ENCODE data around the gene KIF3B.

Gene KIF3B

DNA sequence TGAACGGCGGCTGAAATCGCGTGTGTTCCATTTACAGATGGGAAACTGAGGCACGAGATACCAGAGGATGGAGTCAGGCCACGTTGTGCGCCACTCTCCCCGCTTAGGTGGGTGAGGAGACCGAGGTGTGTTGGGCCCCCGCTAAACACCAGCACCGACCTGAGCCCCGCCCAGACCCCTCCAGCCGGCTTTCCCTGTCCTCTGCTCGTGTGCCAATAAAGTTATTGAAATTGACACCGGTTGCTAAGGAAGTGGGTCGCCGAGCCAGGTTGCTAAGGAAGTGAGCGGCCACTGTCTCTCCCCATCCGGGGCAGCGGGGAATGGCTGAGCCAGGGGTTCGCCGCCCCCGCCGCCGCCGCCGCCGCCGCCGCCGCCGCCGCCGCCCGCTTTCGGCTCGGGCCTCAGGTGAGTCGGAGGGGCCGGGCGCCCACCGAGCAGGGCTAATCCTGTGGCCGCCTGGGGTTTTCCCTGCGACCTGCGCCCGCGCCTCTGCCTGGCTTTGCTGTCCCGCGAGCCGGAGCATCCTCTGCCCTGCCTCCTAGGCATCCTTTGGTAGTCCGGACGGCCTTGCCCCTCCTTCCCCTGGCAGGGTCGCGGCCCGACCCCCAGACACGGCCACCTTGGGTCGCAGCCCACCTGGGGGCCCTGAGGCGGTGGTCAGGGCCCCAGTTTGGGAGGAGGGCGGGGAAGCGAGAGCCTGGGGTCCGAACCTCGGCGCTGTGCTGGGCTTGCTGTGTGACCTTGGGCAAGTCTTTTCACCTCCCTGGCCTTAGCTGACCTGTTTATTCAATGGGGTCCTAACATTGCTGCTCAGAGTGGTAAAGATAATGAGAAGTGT is at the start of gene KIF3B:
Gene KIF3B, plus strand, starts transcription at position 291 of the 838 bp plus-strand sequence. CDS start 32,127 bp downstream, outside the sequence.
- peaks cover 60% of the 10 kb centered on the region for H3K4me1 Mint-ChIP-seq (ENCODE audit: low read depth)
- peak within 1 kb of the TSS; percentile 98 for H3K27ac Mint-ChIP-seq
- H3K36me3 Mint-ChIP-seq (ENCODE audit: low read depth) = peaks cover 41% of the 10 kb centered on the region
- H3K4me3 Mint-ChIP-seq = peak within 1 kb of the TSS; percentile 98
- peaks cover 13% of the 10 kb centered on the region for H3K9me3 Mint-ChIP-seq
- H3K27me3 Mint-ChIP-seq = no peaks in the 10 kb centered on the region

DNA sequence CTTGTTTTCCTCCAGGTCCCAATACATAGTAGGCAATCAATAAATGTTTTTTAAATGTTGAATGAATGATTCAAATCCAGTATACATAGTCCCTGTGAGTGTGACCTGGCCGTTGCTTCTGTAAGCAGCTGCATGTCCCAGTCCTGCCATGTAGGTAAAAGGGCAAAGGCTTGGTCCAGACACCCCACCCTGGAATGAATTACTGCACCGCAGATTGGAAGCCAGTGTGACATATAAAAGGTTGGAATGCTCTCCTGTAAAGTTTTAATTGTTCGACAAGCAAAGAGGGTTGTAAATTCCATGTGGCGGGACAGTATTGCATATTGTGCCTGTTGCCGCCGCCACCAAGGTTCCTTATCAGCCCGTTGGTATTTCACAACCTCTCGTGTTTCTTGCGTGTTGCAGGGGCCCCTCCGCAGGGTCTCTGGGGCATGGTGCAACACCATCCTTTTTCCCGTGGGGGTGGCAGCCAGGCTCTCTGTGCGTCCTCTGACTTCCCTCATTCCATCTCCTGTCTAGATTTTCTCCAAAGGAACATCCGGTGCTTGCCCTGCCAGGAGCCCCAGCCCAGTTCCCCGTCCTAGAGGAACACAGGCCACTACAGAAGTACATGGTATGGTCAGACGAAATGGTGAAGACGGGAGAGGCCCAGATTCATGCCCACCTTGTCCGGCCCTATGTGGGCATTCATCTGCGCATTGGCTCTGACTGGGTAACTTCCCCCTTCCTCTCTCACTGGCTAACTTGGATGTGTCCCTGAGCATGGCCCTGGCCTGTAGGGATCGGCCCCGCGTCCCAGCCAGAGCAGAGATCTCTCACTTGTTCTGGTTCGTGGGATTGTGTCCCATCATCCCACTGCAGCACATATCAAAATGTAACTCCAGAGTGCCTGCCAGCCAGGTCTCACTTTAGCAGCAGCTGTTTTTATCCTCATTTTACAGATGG is 49.4 kb upstream of the KIF3B start:
- H3K36me3 Mint-ChIP-seq (ENCODE audit: low read depth) = peaks cover 85% of the 10 kb centered on the region

DNA sequence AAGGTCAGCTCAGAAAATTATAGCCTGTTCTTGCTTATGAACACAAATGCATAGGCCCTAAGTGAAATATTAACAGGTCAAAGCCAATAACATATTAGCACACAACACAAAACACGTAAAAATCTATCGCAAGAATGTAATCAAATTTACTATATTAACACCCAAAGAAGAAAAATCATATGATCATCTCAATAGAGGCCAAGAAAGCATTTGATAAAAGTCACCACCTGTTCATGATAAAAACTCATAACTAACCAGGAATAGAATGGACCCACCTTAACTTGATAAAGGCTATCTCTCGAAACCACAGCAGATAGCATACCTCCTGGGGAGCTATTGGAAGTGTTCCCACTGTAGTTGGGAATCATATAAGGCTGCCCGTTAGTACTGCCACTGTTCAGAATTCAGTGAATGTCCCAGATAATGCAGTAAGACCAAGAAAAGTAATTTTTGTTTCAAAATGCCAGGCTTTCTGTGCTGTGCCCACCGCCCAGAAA is 48.2 kb upstream of the KIF3B start:
- no peaks in the 10 kb centered on the region for H3K9me3 Mint-ChIP-seq
- no peak overlapping the region for H3K4me3 Mint-ChIP-seq
- H3K36me3 Mint-ChIP-seq (ENCODE audit: low read depth) = peaks cover 85% of the 10 kb centered on the region
- H3K27me3 Mint-ChIP-seq = no peaks in the 10 kb centered on the region
- peaks cover 49% of the 10 kb centered on the region for H3K4me1 Mint-ChIP-seq (ENCODE audit: low read depth)
- H3K27ac Mint-ChIP-seq = peak overlapping the region; percentile 81

More for the DNA sequence above, 49.4 kb upstream of the KIF3B start:
- no peaks in the 10 kb centered on the region for H3K9me3 Mint-ChIP-seq
- peak overlapping the region; percentile 77 for H3K27ac Mint-ChIP-seq
- peaks cover 38% of the 10 kb centered on the region for H3K4me1 Mint-ChIP-seq (ENCODE audit: low read depth)
- no peak overlapping the region for H3K4me3 Mint-ChIP-seq
- no peaks in the 10 kb centered on the region for H3K27me3 Mint-ChIP-seq

DNA sequence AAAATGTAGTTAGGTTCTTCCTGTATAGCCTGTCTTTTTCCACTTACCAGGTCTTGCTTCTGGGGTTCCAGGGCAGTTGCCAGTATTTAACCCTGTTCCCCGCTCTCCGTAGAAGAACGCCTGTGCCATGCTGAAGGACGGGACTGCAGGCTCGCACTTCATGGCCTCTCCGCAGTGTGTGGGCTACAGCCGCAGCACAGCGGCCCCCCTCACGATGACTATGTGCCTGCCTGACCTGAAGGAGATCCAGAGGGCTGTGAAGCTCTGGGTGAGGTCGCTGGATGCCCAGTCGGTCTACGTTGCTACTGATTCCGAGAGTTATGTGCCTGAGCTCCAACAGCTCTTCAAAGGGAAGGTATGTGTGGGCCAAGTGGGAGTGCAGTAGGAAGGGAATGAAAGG is 46.7 kb upstream of the KIF3B start:
- H3K4me3 Mint-ChIP-seq = no peak overlapping the region
- H3K27ac Mint-ChIP-seq = peak overlapping the region; percentile 99
- peaks cover 50% of the 10 kb centered on the region for H3K4me1 Mint-ChIP-seq (ENCODE audit: low read depth)
- no peaks in the 10 kb centered on the region for H3K9me3 Mint-ChIP-seq
- no peaks in the 10 kb centered on the region for H3K27me3 Mint-ChIP-seq
- peaks cover 88% of the 10 kb centered on the region for H3K36me3 Mint-ChIP-seq (ENCODE audit: low read depth)

DNA sequence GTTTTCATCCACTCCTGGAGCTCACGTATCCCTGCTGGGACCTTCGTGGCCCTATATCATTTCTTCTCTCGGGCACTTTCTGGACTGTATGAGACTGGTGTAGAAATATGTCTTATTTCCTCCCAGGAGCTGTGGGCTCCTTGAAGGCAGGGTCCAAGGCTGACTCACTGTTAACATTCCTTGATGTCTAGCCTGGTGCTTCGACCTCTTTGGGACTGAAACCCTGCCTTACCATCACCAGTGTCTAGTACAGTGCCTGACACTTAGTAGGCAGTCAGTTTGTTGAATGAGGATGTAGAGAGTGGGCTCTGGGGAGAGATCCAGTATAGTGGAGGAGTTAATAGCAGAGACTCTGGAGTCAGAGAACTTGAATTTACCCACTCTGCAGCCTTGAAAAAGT is 46.2 kb upstream of the KIF3B start:
- Mint-ChIP-seq H3K27me3 (no peaks in the 10 kb centered on the region), H3K9me3 (no peaks in the 10 kb centered on the region), H3K4me3 (peak overlapping the region; percentile 64), H3K4me1 (ENCODE audit: low read depth) (peaks cover 50% of the 10 kb centered on the region), H3K36me3 (ENCODE audit: low read depth) (peaks cover 88% of the 10 kb centered on the region), H3K27ac (peak overlapping the region; percentile 99)

DNA sequence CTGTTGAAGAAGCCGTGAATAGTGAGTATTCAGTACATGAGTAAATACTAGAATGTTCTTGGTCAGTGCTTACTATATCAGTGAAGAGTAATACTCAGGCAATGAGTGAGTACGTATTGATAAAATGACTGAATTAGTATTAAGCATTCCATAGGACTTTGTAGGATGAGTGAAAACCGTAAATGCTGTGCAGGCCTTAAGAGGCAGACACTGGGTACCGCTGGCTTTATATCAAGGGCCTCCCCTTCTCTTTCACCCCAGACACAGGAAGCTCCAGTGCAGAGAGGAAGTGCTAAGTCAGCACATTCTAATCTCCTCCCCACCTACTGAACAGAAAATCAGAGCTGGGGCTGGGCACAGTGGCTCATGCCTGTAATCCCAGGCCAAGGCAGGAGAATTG is 45.6 kb upstream of the KIF3B start:
- peaks cover 88% of the 10 kb centered on the region for H3K36me3 Mint-ChIP-seq (ENCODE audit: low read depth)
- no peaks in the 10 kb centered on the region for H3K27me3 Mint-ChIP-seq
- H3K9me3 Mint-ChIP-seq = no peaks in the 10 kb centered on the region
- H3K4me3 Mint-ChIP-seq = peak overlapping the region; percentile 64
- peak overlapping the region; percentile 99 for H3K27ac Mint-ChIP-seq
- H3K4me1 Mint-ChIP-seq (ENCODE audit: low read depth) = peaks cover 46% of the 10 kb centered on the region

DNA sequence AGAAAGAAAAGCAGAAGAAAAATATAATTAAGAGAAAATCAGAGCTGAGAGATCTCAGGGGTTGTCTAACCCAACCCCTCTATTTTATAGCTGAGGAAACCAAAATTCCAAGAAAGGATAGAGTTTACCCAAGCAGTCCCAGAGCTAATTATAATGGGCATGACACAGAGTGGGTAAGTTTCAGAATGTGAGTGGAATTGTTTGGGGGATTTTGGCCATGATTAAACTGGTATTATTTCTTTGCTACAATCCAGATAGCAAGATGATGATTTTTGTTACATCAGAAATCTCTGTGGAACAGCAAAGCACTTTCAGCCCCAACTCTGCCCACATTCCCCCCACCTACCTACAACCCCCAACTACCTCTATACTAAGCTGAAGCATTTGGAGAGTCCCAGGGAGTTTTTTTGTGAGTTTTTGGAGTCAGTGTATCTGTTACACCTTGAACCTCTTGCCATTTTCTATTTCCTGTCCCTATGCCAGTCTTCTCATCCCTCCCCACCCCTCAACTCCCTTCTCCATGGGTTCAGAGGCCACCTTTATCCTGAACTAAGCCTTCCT is 45.0 kb upstream of the KIF3B start:
- peaks cover 46% of the 10 kb centered on the region for H3K4me1 Mint-ChIP-seq (ENCODE audit: low read depth)
- peak overlapping the region; percentile 99 for H3K27ac Mint-ChIP-seq
- peak overlapping the region; percentile 64 for H3K4me3 Mint-ChIP-seq
- H3K36me3 Mint-ChIP-seq (ENCODE audit: low read depth) = peaks cover 92% of the 10 kb centered on the region
- H3K27me3 Mint-ChIP-seq = no peaks in the 10 kb centered on the region
- no peaks in the 10 kb centered on the region for H3K9me3 Mint-ChIP-seq

DNA sequence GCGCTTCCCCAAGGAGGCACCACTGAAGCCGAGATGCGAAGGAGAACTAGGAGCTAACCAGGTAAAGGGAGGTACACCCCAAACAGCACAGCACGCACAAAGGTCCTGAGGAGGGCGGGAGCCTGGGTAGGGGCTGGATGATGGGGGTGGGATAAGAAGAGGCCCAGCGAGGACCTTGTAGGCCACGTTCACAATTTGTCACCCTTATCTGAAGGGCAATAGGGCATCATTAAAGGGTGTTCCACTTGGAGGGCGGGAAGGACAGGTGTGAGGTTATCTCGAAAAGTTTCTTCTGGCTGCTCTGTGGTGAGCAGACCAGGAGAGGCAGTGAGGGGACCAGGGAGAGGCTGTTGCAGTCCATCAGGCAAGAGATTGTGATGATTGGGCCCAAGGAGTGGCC is 44.2 kb upstream of the KIF3B start:
- H3K4me3 Mint-ChIP-seq = peak overlapping the region; percentile 55
- H3K4me1 Mint-ChIP-seq (ENCODE audit: low read depth) = peaks cover 49% of the 10 kb centered on the region
- H3K27ac Mint-ChIP-seq = peak overlapping the region; percentile 99
- no peaks in the 10 kb centered on the region for H3K9me3 Mint-ChIP-seq
- H3K27me3 Mint-ChIP-seq = no peaks in the 10 kb centered on the region
- H3K36me3 Mint-ChIP-seq (ENCODE audit: low read depth) = peaks cover 87% of the 10 kb centered on the region

DNA sequence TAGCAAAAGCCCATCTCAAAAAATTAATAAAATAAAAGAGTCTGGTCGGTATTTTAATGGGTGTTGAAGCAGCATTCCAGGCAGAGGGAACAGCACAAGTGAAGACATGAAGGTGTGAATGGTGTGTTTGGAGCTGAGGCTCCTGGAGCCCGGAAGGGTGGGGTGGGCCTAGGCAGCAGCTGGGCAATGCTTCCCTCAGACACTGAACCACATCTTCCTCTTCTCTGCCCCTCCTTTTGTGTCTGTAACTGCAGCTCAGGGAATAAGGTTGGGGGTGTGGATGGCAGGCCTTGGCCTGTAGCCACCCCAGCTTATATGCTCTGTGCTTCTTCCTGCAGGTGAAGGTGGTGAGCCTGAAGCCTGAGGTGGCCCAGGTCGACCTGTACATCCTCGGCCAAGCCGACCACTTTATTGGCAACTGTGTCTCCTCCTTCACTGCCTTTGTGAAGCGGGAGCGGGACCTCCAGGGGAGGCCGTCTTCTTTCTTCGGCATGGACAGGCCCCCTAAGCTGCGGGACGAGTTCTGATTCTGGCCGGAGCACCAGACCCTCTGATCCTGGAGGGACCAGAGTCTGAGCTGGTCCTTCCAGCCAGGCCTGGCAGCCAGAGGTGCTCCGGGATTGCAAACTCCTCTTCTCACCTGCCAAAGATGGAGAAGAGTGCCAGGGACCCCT is 43.2 kb upstream of the KIF3B start:
- Mint-ChIP-seq H3K4me3 (no peak overlapping the region), H3K27ac (peak overlapping the region; percentile 99), H3K9me3 (no peaks in the 10 kb centered on the region), H3K36me3 (ENCODE audit: low read depth) (peaks cover 77% of the 10 kb centered on the region), H3K27me3 (no peaks in the 10 kb centered on the region), H3K4me1 (ENCODE audit: low read depth) (peaks cover 53% of the 10 kb centered on the region)

DNA sequence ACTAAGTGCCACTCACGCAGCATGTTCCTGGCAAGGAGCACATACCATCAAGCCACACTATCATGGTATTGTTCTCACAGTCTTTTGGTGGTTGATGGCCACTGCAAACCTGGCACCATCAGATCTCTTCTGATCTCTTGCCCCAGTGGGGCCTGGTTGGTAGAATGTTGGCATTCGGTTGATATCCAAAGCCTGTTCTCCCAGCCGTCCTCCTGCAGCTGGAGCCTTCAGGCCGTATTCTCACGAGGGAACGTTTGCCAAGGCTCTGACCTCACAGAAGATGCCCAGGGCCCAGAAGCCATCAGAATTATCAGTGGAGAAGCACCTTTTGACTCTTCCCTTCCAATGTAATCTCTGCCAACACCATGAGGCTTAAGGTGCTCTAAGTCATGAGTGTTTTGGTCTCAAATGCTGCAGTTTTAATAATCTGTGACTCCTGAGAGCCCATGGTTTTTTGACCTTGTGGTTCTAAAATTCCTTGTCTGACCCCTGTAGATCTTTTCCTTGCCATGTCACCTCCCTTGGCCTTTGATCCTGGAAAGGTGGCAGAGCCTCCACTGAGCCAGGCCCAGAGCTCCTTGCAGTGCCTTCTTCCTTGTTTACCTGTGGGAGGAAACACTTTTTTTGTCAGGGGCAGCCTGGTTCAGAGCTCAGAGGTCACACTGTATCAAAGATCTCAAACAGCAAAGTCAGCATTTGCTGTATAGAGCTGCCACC is 42.0 kb upstream of the KIF3B start:
- Mint-ChIP-seq H3K9me3 (no peaks in the 10 kb centered on the region), H3K4me3 (no peak overlapping the region), H3K27me3 (no peaks in the 10 kb centered on the region), H3K4me1 (ENCODE audit: low read depth) (peaks cover 59% of the 10 kb centered on the region), H3K36me3 (ENCODE audit: low read depth) (peaks cover 69% of the 10 kb centered on the region), H3K27ac (peak overlapping the region; percentile 62)

DNA sequence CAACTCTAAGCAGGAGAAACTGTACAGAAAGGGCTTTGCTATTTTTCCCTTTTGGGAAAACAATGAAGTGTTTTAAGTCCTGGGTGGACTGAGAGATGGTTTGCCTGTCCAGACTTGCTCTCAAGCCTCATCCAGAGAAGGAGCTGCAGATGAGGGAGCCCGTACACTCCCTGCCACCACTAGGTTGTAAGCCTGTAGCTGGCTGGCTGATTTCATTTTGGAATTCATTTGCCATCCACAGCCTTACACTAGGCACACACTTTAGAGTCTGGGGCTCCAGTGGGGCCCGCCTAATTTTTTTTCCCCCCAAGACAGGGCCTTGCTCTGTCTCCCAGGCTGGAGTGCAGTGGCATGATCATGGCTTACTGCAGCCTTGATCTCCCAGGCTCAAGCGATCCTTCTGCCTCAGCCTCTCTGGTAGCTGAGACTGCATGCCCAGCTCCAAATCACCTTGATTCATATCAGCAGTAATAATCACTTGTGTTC is 41.4 kb upstream of the KIF3B start:
- no peaks in the 10 kb centered on the region for H3K9me3 Mint-ChIP-seq
- peaks cover 58% of the 10 kb centered on the region for H3K4me1 Mint-ChIP-seq (ENCODE audit: low read depth)
- peaks cover 63% of the 10 kb centered on the region for H3K36me3 Mint-ChIP-seq (ENCODE audit: low read depth)
- H3K27ac Mint-ChIP-seq = peak overlapping the region; percentile 62
- no peaks in the 10 kb centered on the region for H3K27me3 Mint-ChIP-seq
- no peak overlapping the region for H3K4me3 Mint-ChIP-seq

DNA sequence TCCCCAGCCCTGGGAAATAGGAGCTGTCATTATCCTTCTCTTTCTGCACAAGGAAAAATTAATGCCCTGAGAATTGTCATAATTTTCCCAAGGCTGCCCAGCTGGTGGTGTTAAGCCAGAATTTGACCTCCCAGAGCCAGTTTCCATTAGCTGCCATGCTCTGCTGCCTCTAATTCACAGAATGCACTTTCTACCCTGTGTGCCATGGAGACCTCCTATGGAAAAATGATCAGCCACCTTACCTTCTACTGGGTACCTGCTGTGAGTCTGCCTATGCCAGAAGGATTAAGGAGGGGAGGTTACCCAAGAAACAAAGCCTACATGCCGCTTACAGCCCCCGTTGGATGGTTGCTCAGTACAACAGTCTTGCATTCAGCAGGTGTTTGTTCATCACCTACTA is 40.6 kb upstream of the KIF3B start:
- Mint-ChIP-seq H3K9me3 (no peaks in the 10 kb centered on the region), H3K27me3 (no peaks in the 10 kb centered on the region), H3K4me1 (ENCODE audit: low read depth) (peaks cover 56% of the 10 kb centered on the region), H3K4me3 (no peak overlapping the region), H3K36me3 (ENCODE audit: low read depth) (peaks cover 56% of the 10 kb centered on the region), H3K27ac (peak overlapping the region; percentile 17)

DNA sequence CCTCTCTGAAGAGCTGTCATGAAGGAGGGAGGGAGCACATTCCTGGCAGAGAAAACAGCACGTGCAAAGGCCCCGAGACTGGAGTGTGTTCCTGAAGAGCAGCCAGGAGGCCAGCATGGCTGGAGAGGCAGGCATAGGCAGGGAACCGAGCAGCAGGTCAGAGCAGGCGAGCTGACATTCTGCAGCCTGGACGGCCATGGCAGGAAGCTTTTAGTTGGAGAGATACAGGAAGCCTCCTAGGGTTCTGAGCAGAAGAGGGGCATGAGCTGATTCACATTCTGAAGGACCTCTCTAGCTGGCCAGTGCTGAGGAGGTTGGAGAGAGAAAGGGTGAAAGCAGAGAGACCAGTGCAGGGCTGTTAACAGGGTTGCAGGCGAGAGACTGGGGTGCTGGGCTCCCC is 40.0 kb upstream of the KIF3B start:
- Mint-ChIP-seq H3K27me3 (no peaks in the 10 kb centered on the region), H3K27ac (no peak overlapping the region), H3K9me3 (no peaks in the 10 kb centered on the region), H3K36me3 (ENCODE audit: low read depth) (peaks cover 52% of the 10 kb centered on the region), H3K4me1 (ENCODE audit: low read depth) (peaks cover 51% of the 10 kb centered on the region), H3K4me3 (no peak overlapping the region)

Data from stimulated activated naive CD8-positive, alpha-beta T cell treated with anti-CD3 and anti-CD28 coated beads, Interleukin-15, Interleukin-2, amounts not matched to agents 100 ng/mL and 50 ng/mL, for 24 hours (primary cell).